ENCODE data around the gene RNU1-2.
"Not testable (repeated sequence)": the region's sequence is repeated elsewhere in the genome, so short reads cannot be mapped to it uniquely, and the experiment has no call there.

Gene RNU1-2

GRCh38 chr1:16927711-16928485, 32.1 kb downstream of the RNU1-2 start:
- no peak for DNase-seq

GRCh38 chr1:16929146-16930041, 33.6 kb downstream of the RNU1-2 start:
- DNase-seq, result not testable (repeated sequence)

GRCh38 chr1:16931206-16931934, 35.6 kb downstream of the RNU1-2 start:
- DNase-seq, result not testable (repeated sequence)

- not testable (repeated sequence) for DNase-seq
Measured at GRCh38 chr1:16933945-16934344, 38.2 kb downstream of the RNU1-2 start.

- not testable (repeated sequence) for DNase-seq
Measured at GRCh38 chr1:16936580-16936979, 40.8 kb downstream of the RNU1-2 start.

GRCh38 chr1:16938351-16939321, 42.9 kb downstream of the RNU1-2 start:
- DNase-seq, result no peak

GRCh38 chr1:16939386-16940180, 43.8 kb downstream of the RNU1-2 start:
- DNase-seq, result not testable (repeated sequence)

- no peak for DNase-seq
Measured at GRCh38 chr1:16944038-16944437, 48.3 kb downstream of the RNU1-2 start.

GRCh38 chr1:16945512-16945911, 49.7 kb downstream of the RNU1-2 start:
- DNase-seq, result not testable (repeated sequence)

Measured in activated CD4-positive, CD25-positive, alpha-beta regulatory T cell treated with anti-CD3 and anti-CD28 coated beads, Interleukin-2, amount 50 U/mL, for 72 hours (primary cell).